ENCODE data around the gene NUDT16L1. TPM values are rescaled to one million over a fixed set of nuclear protein-coding genes. Genes with fewer than 3 reads are reported as not detected.

NUDT16L1 gene
- total and polyA plus RNA-seq, 2 of the 4 experiments (the other 2 are of a cell fraction) = 22.9 to 44.3 TPM

DNA sequence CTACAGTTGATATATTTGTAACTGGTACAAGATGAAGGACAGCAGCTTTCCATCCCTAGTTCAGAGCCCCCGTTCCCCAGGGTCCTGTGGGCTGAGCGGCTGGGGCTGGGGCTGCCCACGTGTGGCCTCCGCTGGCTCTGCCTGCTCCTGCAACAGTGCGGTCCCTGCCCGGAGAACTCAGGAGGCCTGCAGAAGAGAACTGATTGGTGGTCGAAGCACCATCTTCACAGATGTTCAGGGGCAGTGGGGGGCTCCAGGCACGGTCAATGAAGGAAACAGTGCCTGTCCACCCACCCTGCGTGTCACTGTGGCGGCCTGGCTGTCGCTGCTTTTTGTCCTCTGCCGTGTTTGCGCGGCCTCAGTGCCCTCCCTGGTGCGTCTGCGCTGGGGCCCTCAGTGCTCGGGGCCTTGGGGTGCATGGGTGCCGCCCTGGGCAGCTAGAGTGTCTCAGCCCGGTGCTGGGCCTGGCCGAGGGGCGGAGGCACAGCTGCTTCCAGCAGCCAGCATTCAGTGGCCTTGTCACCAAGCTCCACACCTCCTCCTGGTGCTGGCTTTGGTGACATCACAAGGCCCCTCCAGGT, 4.2 kb upstream of the NUDT16L1 start:
- Histone ChIP-seq H3K27ac (ENCODE audit: insufficient read depth, low read length) (no peak overlapping the region), H4K20me1 (ENCODE audit: insufficient read depth, low read length) (no peaks in the 10 kb centered on the region; the same call in 1 of the 2 replicates), H3K4me3 (ENCODE audit: insufficient read depth, low read depth, low read length) (no peak overlapping the region), H2AK5ac (ENCODE audit: low read depth, low read length) (no peak overlapping the region), H3K4ac (ENCODE audit: low read depth, low read length) (no peak overlapping the region), H2AFZ (replicated peaks; ENCODE audit: low read length, poor library complexity) (no peak overlapping the region), H3K9me3 (ENCODE audit: control insufficient read depth, insufficient read depth, low read length) (no peaks in the 10 kb centered on the region), H3K4me2 (ENCODE audit: low read depth, low read length) (no peak overlapping the region), H4K5ac (ENCODE audit: low read depth, low read length) (no peak overlapping the region), H3K18ac (ENCODE audit: low read depth, low read length) (no peak overlapping the region), H3K4me1 (ENCODE audit: control insufficient read depth, insufficient read depth, low read length) (peaks cover 2% of the 10 kb centered on the region; the same call in 1 of the 2 replicates), H3K36me3 (ENCODE audit: control insufficient read depth, insufficient read depth, low read length) (peaks cover 36% of the 10 kb centered on the region), H2BK20ac (ENCODE audit: low read depth, low read length) (no peak overlapping the region), H3K9ac (ENCODE audit: low read depth, low read length) (no peak overlapping the region), H3K9me1 (ENCODE audit: insufficient read depth, low read length) (peaks cover 5% of the 10 kb centered on the region; the same call in 1 of the 2 replicates), H2BK5ac (ENCODE audit: low read depth, low read length, poor library complexity, severe bottlenecking) (no peak overlapping the region), H3K14ac (replicated peaks; ENCODE audit: low read depth, low read length) (no peak overlapping the region), H2BK120ac (ENCODE audit: low read depth, low read length) (no peak overlapping the region), H3K27me3 (ENCODE audit: control insufficient read depth, insufficient read depth, low read length) (no peaks in the 10 kb centered on the region), H2BK15ac (ENCODE audit: low read depth, low read length) (no peak overlapping the region), H3K23ac (ENCODE audit: low read depth, low read length) (no peak overlapping the region), H2AK9ac (replicated peaks; ENCODE audit: low read depth, low read length, poor library complexity) (no peak overlapping the region), H3K79me1 (ENCODE audit: low read depth in 1 of 2, low read length in 2 of 2) (peaks cover 0 to 8% of the 10 kb centered on the region in 2 experiments; a peak in 2 of 4 replicates), H4K8ac (ENCODE audit: low read depth in 2 of 2, low read length in 2 of 2) (no peak overlapping the region), H3K56ac (ENCODE audit: extremely low read depth, insufficient read depth, low read length) (no peak overlapping the region), H4K91ac (ENCODE audit: insufficient read depth, low read depth, low read length) (no peak overlapping the region)
- TF ChIP-seq SMC3 (IDR thresholded peaks at IDR 0.05; ENCODE audit: low read depth, low read length) = no peak
- TF ChIP-seq POLR2A (IDR thresholded peaks at IDR 0.05; ENCODE audit: low read depth, low read length) = no peak
- no peak for ATAC-seq (ENCODE audit: low read depth)
- CTCF ChIA-PET = no interaction called here
- no TSS peak for BruUV-seq (replicated peaks)
- DNase-seq = no peak
- dilution Hi-C loops (cut with HindIII; ENCODE audit: low sequenced_read_pairs, unreplicated experiment) = no loop called here
- in situ Hi-C loops (cut with MboI; ENCODE audit: low sequenced_read_pairs) = no loop called here
- WGBS, 2 experiments (ENCODE audit: extremely low coverage in 2 of 2, insufficient read length in 1 of 2) = 92% methylated on average over 15 of the region's 21 CpGs; no CpG with 5 or more reads in 1 of the 2 experiments
- POLR2A ChIA-PET (ENCODE audit: unreplicated experiment) = no interaction called here
- intact Hi-C loops (cut with micrococcal nuclease) = no loop called here
